Progenitor cell of endocrine pancreas (in vitro differentiated cells): Measurements from ENCODE around the gene MYRIP. TPM values are rescaled to one million over a fixed set of nuclear protein-coding genes. Genes with fewer than 3 reads are reported as not detected.
A peak's percentile ranks its signal among the peaks of the same experiment; 100 is the strongest.

ENCODE experiments used
- DNase-seq: peaks from one replicate; pipeline ENCODE4 v3.0.0; 2021; ENCODE audit warnings: low spot score; ENCODE audit not compliant: unreplicated experiment
- H3K27ac Mint-ChIP-seq: 2 replicates; pipeline ENCODE4 v1.8.0; 2021; ENCODE audit warnings: mild to moderate bottlenecking, moderate library complexity, mixed read lengths
- H3K27me3 Mint-ChIP-seq: 2 replicates; pipeline ENCODE4 v1.8.0; 2021; ENCODE audit warnings: mixed read lengths
- H3K36me3 Mint-ChIP-seq: 2 replicates; pipeline ENCODE4 v1.8.0; 2022; ENCODE audit warnings: mixed read lengths; ENCODE audit not compliant: insufficient read depth
- H3K4me1 Mint-ChIP-seq: 2 replicates; pipeline ENCODE4 v1.8.0; 2021; ENCODE audit warnings: low read depth, mixed read lengths
- H3K4me3 Mint-ChIP-seq: 2 replicates; pipeline ENCODE4 v1.8.0; 2021; ENCODE audit warnings: low read depth, mild to moderate bottlenecking, moderate library complexity, mixed read lengths
- H3K9me3 Mint-ChIP-seq: 2 replicates; pipeline ENCODE4 v1.8.0; 2021; ENCODE audit warnings: low read depth, mixed read lengths
- CTCF ChIP-seq: fragments of 200-600 bp; sonication (generic); IDR thresholded peaks from one replicate; pipeline ENCODE4 v1.5.0; 2021; ENCODE audit warnings: antibody characterized with exemption, mild to moderate bottlenecking; ENCODE audit not compliant: unreplicated experiment
- total RNA-seq: library from RNA; stranded (reverse); gene quantifications from 2 replicates; pipeline ENCODE4 v1.2.1, GENCODE V29; 2021

The MYRIP gene
- total RNA-seq, 1 donor from 2014 or later = 0.57 TPM

DNA sequence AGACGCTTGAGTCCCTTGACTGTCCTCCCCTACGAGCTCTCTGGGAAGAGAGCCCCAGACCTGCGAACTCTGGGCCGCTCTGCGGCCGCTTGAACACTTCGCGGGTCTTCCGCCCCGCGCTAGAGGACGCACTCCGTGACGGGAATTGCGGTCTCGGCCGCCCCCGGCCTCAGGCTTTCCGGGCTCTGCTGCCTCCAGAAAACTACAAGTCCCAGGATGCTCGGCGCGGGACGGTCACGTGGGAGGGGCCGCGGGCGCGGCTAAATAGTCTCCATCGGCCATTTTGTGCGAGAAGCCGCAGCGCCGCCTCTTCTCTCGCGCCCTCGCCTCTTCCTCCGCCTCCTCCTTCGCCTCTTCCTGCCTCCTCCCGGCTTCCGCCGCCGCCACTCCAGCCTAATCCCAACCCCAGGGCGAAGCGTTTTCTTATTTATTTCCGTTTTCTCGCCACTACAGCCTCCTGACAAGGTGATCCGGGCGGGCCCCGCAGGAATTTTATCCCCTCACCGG, 500.1 kb downstream of the MYRIP start, which contains the start of gene EIF1B:
EIF1B (plus strand) TSS at position 290 of the 507 bp plus-strand sequence. CDS start 235 bp downstream, outside the sequence.
- peak; percentile 96 for DNase-seq
- Mint-ChIP-seq H3K27me3 (no peaks in the 10 kb centered on the region), H3K36me3 (peaks cover 19% of the 10 kb centered on the region), H3K4me1 (peaks cover 24% of the 10 kb centered on the region), H3K9me3 (no peaks in the 10 kb centered on the region), H3K4me3 (peak within 1 kb of the TSS; percentile 100), H3K27ac (peak within 1 kb of the TSS; percentile 100)
- TF ChIP-seq CTCF = peak; percentile 96
